HFF-Myc (cell line): ENCODE data around the gene DDX24.

ENCODE experiments used
- DNase-seq: peaks from one replicate; pipeline ENCODE4 v3.0.0-alpha.2; 2011; ENCODE audit warnings: low read depth; ENCODE audit errors: extremely low read depth
- H3K4me3 ChIP-seq: replicated peaks from 2 replicates; pipeline ENCODE4 v1.5.1; 2011; ENCODE audit warnings: low read depth, mild to moderate bottlenecking, control low read depth, low read length
- TF ChIP-seq, protein P1 (sequence below): IDR thresholded peaks from 2 replicates; pipeline ENCODE4 v1.5.1; 2012; ENCODE audit warnings: mild to moderate bottlenecking, low read depth, low read length, control low read depth; ENCODE audit errors: missing control alignments

The DDX24 gene

GRCh38 chr14:94001016-94001415, 80.0 kb downstream of the DDX24 start:
- no peak for DNase-seq
- no peak overlapping the region for H3K4me3 ChIP-seq
- TF ChIP-seq, protein P1, sequence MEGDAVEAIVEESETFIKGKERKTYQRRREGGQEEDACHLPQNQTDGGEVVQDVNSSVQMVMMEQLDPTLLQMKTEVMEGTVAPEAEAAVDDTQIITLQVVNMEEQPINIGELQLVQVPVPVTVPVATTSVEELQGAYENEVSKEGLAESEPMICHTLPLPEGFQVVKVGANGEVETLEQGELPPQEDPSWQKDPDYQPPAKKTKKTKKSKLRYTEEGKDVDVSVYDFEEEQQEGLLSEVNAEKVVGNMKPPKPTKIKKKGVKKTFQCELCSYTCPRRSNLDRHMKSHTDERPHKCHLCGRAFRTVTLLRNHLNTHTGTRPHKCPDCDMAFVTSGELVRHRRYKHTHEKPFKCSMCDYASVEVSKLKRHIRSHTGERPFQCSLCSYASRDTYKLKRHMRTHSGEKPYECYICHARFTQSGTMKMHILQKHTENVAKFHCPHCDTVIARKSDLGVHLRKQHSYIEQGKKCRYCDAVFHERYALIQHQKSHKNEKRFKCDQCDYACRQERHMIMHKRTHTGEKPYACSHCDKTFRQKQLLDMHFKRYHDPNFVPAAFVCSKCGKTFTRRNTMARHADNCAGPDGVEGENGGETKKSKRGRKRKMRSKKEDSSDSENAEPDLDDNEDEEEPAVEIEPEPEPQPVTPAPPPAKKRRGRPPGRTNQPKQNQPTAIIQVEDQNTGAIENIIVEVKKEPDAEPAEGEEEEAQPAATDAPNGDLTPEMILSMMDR: no peak

- DNase-seq: no peak
- TF ChIP-seq, protein P1: no peak
- H3K4me3 ChIP-seq: no peak overlapping the region
These were observed 80.7 kb downstream of the DDX24 start for GRCh38 chr14:94000267-94000666.

- H3K4me3 ChIP-seq: no peak overlapping the region
- TF ChIP-seq, protein P1: no peak
These were observed 81.4 kb downstream of the DDX24 start for GRCh38 chr14:93999573-93999972.

GRCh38 chr14:93998871-93999403, 82.1 kb downstream of the DDX24 start:
- DNase-seq: no peak
- no peak overlapping the region for H3K4me3 ChIP-seq
- TF ChIP-seq, protein P1: no peak

More at GRCh38 chr14:93999573-93999972, 81.4 kb downstream of the DDX24 start:
- no peak for DNase-seq
